Panc1 (cell line): ENCODE results near the gene HDGFL2. TPM values are rescaled to one million over a fixed set of nuclear protein-coding genes. Genes with fewer than 3 reads are reported as not detected.

Source experiments
- ATAC-seq: fragments of 200-7000 bp; cut with Tn5 transposase; 2 replicates; pipeline ENCODE4 v1.9.1; 2020; ENCODE audit warnings: mild to moderate bottlenecking, moderate library complexity
- BruUV-seq: library from RNA; stranded (reverse); fragments of 400-500 nt; replicated peaks from 2 replicates; lab custom pipeline; 2021; lab: Mats Ljungman, UMichigan
- CTCF ChIA-PET: fragments of 300-600 bp; sonication (Branson Sonifier 250); formaldehyde crosslinking; loops from one replicate; lab custom pipeline; 2022; ENCODE audit warnings: antibody characterized with exemption; lab: Charles Lee
- POLR2A ChIA-PET: fragments of 300-600 bp; sonication (Branson Sonifier 250); formaldehyde crosslinking; loops from one replicate; lab custom pipeline; 2022; ENCODE audit warnings: antibody characterized with exemption; lab: Charles Lee
- DNase-seq: peaks from one replicate; pipeline ENCODE4 v3.0.0-alpha.2; 2010; ENCODE audit warnings: low read depth, low spot score
- H3K27ac ChIP-seq: 2 replicates; pipeline ENCODE4 v1.5.1; 2011; ENCODE audit warnings: mild to moderate bottlenecking, low read length, inconsistent platforms
- H3K27me3 ChIP-seq: fragments of 200-500 bp; sonication (Bioruptor generic); 2 replicates; pipeline ENCODE4 v1.6.0; 2014; ENCODE audit warnings: low read length, inconsistent platforms; ENCODE audit not compliant: control insufficient read depth, insufficient read depth
- H3K36me3 ChIP-seq: fragments of 200-500 bp; sonication (Bioruptor generic); 2 replicates; pipeline ENCODE4 v1.5.1; 2014; ENCODE audit warnings: inconsistent platforms, mild to moderate bottlenecking, low read length, moderate library complexity; ENCODE audit not compliant: control insufficient read depth, insufficient read depth
- H3K4me1 ChIP-seq: 2 replicates; pipeline ENCODE4 v1.5.1; 2011; ENCODE audit warnings: inconsistent platforms, mild to moderate bottlenecking, low read length, moderate library complexity; ENCODE audit not compliant: control insufficient read depth, insufficient read depth
- H3K4me3 ChIP-seq, 2 experiments: 2 replicates each; pipeline ENCODE4 v1.5.1; 2011 to 2012; ENCODE audit warnings: low read depth in 2 of 2, low read length in 2 of 2, mild to moderate bottlenecking in 2 of 2, inconsistent platforms in 1 of 2, moderate library complexity in 1 of 2
- H3K9me3 ChIP-seq: fragments of 200-500 bp; sonication (Bioruptor generic); 2 replicates; pipeline ENCODE4 v1.5.1; 2014; ENCODE audit warnings: low read depth, mild to moderate bottlenecking, inconsistent platforms, low read length, moderate library complexity; ENCODE audit not compliant: control insufficient read depth, insufficient read depth
- CTCF ChIP-seq: fragments of 450-650 bp; IDR thresholded peaks from 2 replicates; pipeline ENCODE4 v1.5.1; 2017; ENCODE audit warnings: mild to moderate bottlenecking
- POLR2AphosphoS5 ChIP-seq: IDR thresholded peaks from 2 replicates; pipeline ENCODE4 v1.6.1; 2012; ENCODE audit warnings: mild to moderate bottlenecking, low read depth, low read length, moderate library complexity
- SIN3A ChIP-seq: IDR thresholded peaks from 2 replicates; pipeline ENCODE4 v1.6.1; 2012; ENCODE audit warnings: low read depth, mild to moderate bottlenecking, low read length, moderate library complexity, borderline replicate concordance; ENCODE audit not compliant: insufficient read depth
- TCF7L2 ChIP-seq: IDR thresholded peaks from 2 replicates; pipeline ENCODE4 v1.6.1; 2011; ENCODE audit warnings: mild to moderate bottlenecking, low read depth, low read length, inconsistent platforms
- in situ Hi-C: cut with HindIII; loops from 2 replicates; pipeline ENCODE4 v1.10.0; 2016; ENCODE audit warnings: low sequenced_read_pairs, low pct_unique_long_range_greater_than_20kb
- intact Hi-C: fragments of 100-400 bp; cut with micrococcal nuclease; formaldehyde crosslinking; loops from one replicate; pipeline ENCODE4 v1.10.0; 2022; ENCODE audit not compliant: unreplicated experiment
- total RNA-seq: library from RNA; stranded (reverse); gene quantifications from one replicate; pipeline ENCODE4 v1.2.1, GENCODE V29; 2021; ENCODE audit not compliant: unreplicated experiment
- TF ChIP-seq, protein P1 (sequence below), 2 experiments: IDR thresholded peaks; 2 replicates each; pipeline ENCODE4 v1.6.1; 2011 to 2012; ENCODE audit warnings: low read depth in 2 of 2, control low read depth in 1 of 2, low read length in 1 of 2, mild to moderate bottlenecking in 1 of 2, moderate library complexity in 1 of 2; ENCODE audit not compliant: insufficient read depth in 1 of 2

The HDGFL2 gene
- total RNA-seq, 1 experiment from 2014 or later = 56.9 TPM

GRCh38 chr19:4471403-4472173 lies 509 bp upstream of the HDGFL2 start:
- TF ChIP-seq SIN3A = no peak
- peak; percentile 34; the same call in 1 of the 2 replicates for TF ChIP-seq POLR2AphosphoS5
- Histone ChIP-seq H3K4me3 (peak overlapping the region; percentile 83 to 86), H3K27ac (peak overlapping the region; percentile 90), H3K36me3 (peaks cover 4% of the 10 kb centered on the region; the same call in 1 of the 2 replicates), H3K9me3 (no peaks in the 10 kb centered on the region), H3K27me3 (no peaks in the 10 kb centered on the region), H3K4me1 (no peaks in the 10 kb centered on the region; the same call in 1 of the 2 replicates)
- peak; percentile 93 for ATAC-seq
- intact Hi-C loops (no loop called here), in situ Hi-C loops (no loop called here)
- no TSS peak for BruUV-seq
- ChIA-PET CTCF (interaction anchor here (0.6 to 1.6 kb wide), 3 partner anchors 54 to 1523 kb away, joined by 3 to 4 read pairs (median 3); no protein-coding TSS in a partner anchor), POLR2A (interaction anchor here (0.6 to 0.9 kb wide), 3 partner anchors 9 to 53 kb away, joined by 3 to 10 read pairs (median 7); no protein-coding TSS in a partner anchor)
- DNase-seq = peak; percentile 99

- in situ Hi-C loops = no loop called here
- Histone ChIP-seq H3K9me3 (no peaks in the 10 kb centered on the region), H3K4me3 (peak overlapping the region; percentile 66 to 83), H3K36me3 (peaks cover 4% of the 10 kb centered on the region; the same call in 1 of the 2 replicates), H3K4me1 (no peaks in the 10 kb centered on the region; the same call in 1 of the 2 replicates), H3K27ac (peak overlapping the region; percentile 73), H3K27me3 (no peaks in the 10 kb centered on the region)
- no peak for ATAC-seq
- no peak for DNase-seq
- CTCF ChIA-PET = no interaction called here
- BruUV-seq = no TSS peak
- POLR2A ChIA-PET = no interaction called here
- no peak for TF ChIP-seq CTCF
- TF ChIP-seq TCF7L2 = no peak
- TF ChIP-seq, protein P1, sequence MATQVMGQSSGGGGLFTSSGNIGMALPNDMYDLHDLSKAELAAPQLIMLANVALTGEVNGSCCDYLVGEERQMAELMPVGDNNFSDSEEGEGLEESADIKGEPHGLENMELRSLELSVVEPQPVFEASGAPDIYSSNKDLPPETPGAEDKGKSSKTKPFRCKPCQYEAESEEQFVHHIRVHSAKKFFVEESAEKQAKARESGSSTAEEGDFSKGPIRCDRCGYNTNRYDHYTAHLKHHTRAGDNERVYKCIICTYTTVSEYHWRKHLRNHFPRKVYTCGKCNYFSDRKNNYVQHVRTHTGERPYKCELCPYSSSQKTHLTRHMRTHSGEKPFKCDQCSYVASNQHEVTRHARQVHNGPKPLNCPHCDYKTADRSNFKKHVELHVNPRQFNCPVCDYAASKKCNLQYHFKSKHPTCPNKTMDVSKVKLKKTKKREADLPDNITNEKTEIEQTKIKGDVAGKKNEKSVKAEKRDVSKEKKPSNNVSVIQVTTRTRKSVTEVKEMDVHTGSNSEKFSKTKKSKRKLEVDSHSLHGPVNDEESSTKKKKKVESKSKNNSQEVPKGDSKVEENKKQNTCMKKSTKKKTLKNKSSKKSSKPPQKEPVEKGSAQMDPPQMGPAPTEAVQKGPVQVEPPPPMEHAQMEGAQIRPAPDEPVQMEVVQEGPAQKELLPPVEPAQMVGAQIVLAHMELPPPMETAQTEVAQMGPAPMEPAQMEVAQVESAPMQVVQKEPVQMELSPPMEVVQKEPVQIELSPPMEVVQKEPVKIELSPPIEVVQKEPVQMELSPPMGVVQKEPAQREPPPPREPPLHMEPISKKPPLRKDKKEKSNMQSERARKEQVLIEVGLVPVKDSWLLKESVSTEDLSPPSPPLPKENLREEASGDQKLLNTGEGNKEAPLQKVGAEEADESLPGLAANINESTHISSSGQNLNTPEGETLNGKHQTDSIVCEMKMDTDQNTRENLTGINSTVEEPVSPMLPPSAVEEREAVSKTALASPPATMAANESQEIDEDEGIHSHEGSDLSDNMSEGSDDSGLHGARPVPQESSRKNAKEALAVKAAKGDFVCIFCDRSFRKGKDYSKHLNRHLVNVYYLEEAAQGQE (IDR thresholded peaks at IDR 0.05; ENCODE audit: insufficient read depth in 1 of 2, low read depth in 2 of 2, low read length in 1 of 2) = no peak
- TF ChIP-seq POLR2AphosphoS5 = no peak
- TF ChIP-seq SIN3A = no peak
- intact Hi-C loops = no loop called here
Observed at GRCh38 chr19:4473011-4473762, 1.1 kb downstream of the HDGFL2 start.
